Stimulated activated CD8-positive, alpha-beta memory T cell treated with anti-CD3 and anti-CD28 coated beads, Interleukin-7, amount 100 ng/mL, for 24 hours (primary cell): ENCODE measurements around the gene LRP2.

Experiments
- DNase-seq: peaks from one replicate; pipeline ENCODE4 v3.0.0-alpha.2; 2020; ENCODE audit warnings: low read depth

LRP2 gene

GRCh38 chr2:169240405-169240804 lies 121.9 kb downstream of the LRP2 start:
- no peak for DNase-seq

DNA sequence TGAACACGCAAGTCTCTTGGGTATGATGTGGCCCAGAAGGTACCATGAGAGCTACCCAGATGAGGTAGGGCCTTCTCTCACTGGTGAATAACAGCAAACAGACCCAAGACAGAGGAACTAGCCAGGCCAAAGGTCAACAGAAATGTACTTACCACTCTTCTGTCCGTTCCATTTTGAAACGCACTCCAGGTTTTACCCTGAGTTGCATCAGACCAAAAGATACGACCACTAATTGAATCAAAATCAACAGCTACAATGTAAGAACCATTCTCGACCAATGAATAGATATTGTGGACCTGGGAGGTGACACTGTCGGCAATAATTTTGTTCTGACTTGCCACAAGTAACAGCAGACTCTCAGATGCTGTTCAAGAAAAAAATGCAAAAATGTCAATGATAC lies 124.4 kb downstream of the LRP2 start:
- no peak for DNase-seq

DNA sequence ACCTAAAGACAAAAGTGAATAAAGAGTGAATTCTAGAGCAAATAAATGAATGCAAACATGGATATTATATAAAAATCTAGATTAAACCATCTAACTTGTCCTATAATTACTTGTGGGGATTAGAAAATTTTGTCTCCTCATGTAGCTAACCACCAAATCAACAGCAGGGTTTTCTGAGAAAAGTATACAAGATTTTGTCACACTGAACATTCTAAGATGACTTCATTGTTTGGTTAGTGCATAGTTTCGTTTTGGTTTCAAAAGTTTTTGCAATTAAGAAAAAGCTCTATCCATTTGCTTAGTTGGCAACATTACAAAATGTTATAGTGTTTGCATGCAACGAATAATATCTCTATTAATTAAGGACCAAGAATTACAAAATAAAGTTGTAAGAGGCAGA lies 125.0 kb downstream of the LRP2 start:
- DNase-seq = no peak

- no peak for DNase-seq
Measured at GRCh38 chr2:169232551-169233154, 129.7 kb downstream of the LRP2 start.

DNA sequence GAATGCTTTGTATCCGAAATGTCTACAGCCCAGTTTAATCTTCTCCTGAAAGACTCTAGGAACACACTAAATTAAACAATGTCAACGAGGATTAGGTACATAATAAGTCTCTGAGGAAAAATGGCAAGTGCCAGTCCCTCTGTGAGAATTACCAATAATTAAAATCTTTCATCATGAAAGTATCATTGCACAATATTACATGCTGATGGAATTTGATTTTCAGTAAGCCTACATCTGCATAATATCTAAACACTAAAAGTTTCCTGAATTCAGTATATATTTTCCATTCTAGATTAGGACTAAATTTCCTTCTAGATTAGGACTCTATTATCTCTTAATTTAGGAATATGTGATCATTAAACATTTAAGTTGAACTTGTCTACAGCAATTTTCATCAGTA lies 132.1 kb downstream of the LRP2 start:
- DNase-seq = no peak

DNA sequence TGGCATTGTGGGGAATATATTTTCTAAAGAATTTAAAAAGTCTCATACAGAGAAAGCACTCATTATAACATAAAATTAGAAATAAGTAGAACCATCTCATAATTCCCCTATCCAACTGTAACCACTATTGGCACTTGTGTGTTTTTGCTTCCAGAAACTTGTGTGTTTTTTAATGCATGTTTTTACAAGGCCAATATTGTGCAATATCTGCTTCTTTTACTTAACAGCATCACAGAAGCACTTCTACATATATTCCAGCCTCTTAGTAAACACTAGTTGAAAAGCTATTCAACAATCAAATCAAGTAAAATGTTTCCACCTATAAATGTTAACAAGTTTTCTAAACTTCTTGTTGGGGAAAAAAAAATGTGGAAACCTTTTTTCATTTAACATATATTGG lies 132.7 kb downstream of the LRP2 start:
- no peak for DNase-seq

DNA sequence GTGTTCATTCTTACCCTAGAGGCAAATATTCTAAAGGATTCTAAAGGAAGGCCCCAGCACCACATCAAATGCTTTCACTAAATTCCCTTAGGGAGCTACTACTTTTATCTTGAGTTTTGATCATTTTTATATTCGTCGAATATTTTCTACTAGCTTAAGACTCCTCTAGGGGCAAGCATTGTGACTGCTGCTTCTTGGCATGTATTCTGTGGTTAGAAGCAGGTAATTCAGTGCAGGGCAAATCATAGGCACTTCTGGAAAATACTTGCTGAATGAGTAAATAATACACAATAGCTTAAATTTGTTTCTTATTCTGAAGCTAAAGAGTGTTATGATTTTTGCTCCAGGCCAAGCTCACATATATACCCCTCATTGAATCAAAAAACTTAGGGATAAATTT lies 136.4 kb downstream of the LRP2 start:
- DNase-seq = no peak

DNA sequence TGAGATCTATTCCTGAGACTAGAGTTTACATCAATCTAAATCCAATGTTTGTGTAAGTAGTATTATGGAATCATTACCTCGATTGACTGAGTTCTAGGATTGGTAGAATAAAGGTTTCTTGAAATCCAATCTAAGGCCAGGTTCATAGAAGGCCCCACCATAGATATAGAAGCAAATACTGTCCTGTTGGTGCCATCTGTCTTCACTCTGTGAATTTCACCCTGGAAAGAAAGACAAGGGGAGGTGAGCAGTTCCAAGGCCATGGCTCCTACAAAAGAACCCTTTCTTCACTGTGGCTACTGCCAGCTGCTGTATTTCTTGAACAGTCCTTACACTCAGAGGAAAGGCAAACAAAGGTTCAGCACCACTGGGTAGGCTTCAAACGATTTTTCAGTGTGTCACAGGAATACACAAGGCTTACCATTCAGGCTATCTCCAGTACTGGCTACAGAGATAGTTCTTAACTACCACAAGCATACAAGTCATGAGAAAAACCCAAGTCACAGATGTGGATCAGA lies 137.0 kb downstream of the LRP2 start:
- no peak for DNase-seq

- no peak for DNase-seq
Measured at GRCh38 chr2:169222665-169223064, 139.7 kb downstream of the LRP2 start.

DNA sequence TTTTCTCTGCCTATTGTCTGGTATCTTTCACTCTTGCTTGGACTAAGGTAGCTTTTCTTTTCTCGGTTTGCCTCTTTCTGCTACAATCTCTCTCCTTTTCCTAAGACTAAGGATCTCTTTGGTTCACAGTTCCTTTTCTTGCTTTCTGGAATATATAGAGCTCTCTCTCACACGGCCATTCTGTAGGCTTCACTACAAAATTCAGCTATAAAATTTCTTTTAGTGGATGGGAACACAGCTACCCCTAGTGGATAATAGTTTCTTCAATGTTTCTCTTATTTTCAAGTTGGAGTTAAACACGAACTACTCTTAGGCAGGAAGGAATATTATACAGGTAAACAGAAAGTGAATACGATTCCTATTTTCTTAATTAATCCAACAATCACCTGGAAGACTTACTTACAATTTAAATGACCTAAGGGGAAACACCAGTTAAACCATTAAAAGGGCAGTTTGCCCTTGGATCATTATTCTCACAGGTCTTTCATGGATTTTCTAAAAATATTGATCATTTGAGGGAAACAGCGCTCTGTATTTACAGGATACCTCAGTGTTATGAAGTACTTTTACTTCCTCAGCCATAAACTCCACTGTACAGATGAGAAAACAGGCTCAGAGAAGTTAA lies 140.5 kb downstream of the LRP2 start:
- no peak for DNase-seq

GRCh38 chr2:169210917-169211316 lies 151.4 kb downstream of the LRP2 start:
- DNase-seq = no peak

DNA sequence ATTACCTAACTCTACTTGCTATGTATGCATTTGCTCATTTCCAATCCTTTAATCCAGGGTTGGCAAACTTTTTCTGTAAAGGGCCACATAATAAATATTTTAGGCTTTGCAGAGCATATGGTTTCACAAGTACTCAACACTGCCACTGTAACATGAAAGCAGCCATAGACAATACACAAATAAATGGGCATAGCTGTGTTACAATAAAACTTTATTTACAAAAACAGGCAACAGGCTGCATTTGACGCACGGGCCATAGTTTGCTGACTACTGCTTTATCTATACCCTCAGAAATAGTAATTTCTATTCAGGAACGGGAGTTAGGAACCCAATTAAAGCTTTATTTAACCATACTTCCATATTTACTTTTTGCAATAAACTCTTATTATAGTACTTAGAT lies 154.3 kb downstream of the LRP2 start:
- DNase-seq = no peak

GRCh38 chr2:169205176-169205575 lies 157.2 kb downstream of the LRP2 start:
- no peak for DNase-seq

GRCh38 chr2:169203952-169204351 lies 158.4 kb downstream of the LRP2 start:
- no peak for DNase-seq

DNA sequence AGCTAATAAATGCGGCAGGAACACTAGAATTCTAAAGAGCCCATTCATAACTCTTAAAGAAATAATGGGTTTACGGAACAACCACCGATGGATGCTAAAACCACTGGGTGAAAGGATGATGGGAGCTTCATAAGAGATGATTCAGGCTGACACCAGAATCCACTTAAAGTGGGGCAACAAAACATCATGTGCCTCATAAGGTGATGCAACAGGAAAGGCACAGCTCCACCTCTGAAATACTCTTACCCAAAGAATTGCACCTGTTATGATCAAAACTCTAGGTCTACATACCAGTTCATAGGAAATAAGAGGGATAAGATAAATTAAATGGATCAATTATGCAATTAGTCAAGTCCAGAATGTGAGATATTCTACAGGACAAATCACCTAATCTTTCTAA lies 161.6 kb downstream of the LRP2 start:
- DNase-seq = no peak

DNA sequence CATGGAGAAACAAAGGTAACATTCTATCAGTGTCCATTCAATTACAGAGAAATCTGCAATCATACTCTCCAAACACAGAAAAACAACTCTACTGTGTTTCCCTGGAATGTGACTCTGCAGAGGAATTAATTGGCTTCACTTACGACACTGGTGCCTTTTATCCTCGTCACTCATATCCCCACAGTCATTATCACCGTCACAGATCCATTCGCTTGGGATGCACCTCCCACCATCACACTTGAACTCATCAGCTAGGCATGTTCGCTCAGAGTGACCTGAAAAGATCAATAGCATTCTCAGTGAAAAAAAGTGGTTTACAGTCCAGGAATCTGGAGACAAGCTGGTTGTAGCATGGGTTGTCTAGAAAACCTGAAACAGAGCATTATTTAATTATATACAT lies 168.7 kb downstream of the LRP2 start:
- DNase-seq = no peak

DNA sequence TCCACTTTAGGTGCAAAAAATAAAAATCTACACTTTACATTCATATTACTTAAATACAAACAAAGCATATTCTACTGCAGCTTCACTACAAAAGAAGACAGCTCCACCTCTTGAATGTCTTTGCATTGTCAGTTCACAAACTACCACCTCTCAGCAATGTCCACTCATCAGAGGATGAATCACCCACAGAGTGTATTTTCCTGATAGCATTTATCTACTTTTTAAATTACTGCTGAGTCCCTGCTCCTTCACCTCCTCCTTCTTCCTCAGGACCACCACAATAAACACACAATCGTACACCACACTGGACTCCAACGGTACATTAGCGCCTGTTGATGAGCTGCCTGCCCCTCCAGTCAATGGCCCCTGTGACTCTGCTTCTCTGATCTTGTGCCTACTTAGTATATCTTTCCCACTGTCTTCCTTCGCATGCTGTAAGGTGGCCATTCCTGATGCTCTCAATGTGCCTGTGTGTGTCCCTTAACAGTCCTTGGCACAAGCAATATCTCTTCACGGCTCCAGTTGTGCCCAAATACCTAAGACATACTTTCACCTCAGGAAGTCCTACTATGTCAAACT lies 172.0 kb downstream of the LRP2 start:
- no peak for DNase-seq

- DNase-seq = no peak
Measured at GRCh38 chr2:169189132-169189531, 173.2 kb downstream of the LRP2 start.

- no peak for DNase-seq
Measured at GRCh38 chr2:169185711-169186110, 176.6 kb downstream of the LRP2 start.

DNA sequence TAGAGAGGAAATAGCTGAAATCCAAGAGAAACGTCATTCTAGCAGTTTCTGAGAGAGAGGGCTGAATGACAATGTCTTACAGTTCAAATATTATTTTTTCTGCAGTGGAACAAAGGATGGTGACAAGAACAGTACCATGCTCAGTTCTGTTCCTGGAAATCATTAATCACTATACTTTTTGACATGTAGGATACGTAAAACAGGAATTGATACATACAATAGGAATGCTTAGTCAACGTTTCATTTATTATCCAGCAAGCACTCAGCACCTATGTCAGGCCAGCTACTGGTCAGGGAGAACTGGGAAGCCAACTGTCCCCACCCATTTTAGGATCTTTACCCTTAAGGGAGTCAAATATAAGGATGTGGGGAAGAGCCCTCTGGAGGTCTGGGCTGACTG lies 178.3 kb downstream of the LRP2 start:
- DNase-seq = no peak

- DNase-seq = no peak
Measured at GRCh38 chr2:169182573-169182972, 179.8 kb downstream of the LRP2 start.

- no peak for DNase-seq
Measured at GRCh38 chr2:169178804-169179390, 183.4 kb downstream of the LRP2 start.

- no peak for DNase-seq
Measured at GRCh38 chr2:169178364-169178763, 184.0 kb downstream of the LRP2 start.
